Medulla oblongata (tissue), 1 donor: ENCODE data around the gene PRPF18.
"Not testable (repeated sequence)": the region's sequence is repeated elsewhere in the genome, so short reads cannot be mapped to it uniquely, and the experiment has no call there.

Source experiments
- DNase-seq: peaks from one replicate; pipeline ENCODE4 v3.0.0-alpha.2; 2015; ENCODE audit errors: extremely low spot score

The PRPF18 gene

GRCh38 chr10:13586676-13587355 lies at the start of gene PRPF18:
TSS of gene PRPF18 (plus strand) at chr10:13586965. CDS start at chr10:13587087, 122 bp downstream.
- peak; percentile 95 for DNase-seq

GRCh38 chr10:13537985-13538384 lies 48.8 kb upstream of the PRPF18 start:
- DNase-seq, result not testable (repeated sequence)

- DNase-seq, result no peak
These were observed 44.2 kb upstream of the PRPF18 start for GRCh38 chr10:13542533-13542932.

GRCh38 chr10:13550802-13551201 lies 36.0 kb upstream of the PRPF18 start:
- no peak for DNase-seq

GRCh38 chr10:13555884-13556510 lies 30.8 kb upstream of the PRPF18 start:
- no peak for DNase-seq

GRCh38 chr10:13559124-13559700 lies 27.6 kb upstream of the PRPF18 start:
- DNase-seq, result no peak

GRCh38 chr10:13560597-13560996 lies 26.2 kb upstream of the PRPF18 start:
- DNase-seq, result no peak

- DNase-seq, result no peak
These were observed 23.0 kb upstream of the PRPF18 start for GRCh38 chr10:13563481-13564445.

GRCh38 chr10:13564576-13564975 lies 22.2 kb upstream of the PRPF18 start:
- no peak for DNase-seq

- no peak for DNase-seq
These were observed 19.7 kb upstream of the PRPF18 start for GRCh38 chr10:13567030-13567429.

GRCh38 chr10:13571541-13571940 lies 15.2 kb upstream of the PRPF18 start:
- no peak for DNase-seq

- no peak for DNase-seq
These were observed 12.8 kb upstream of the PRPF18 start for GRCh38 chr10:13573960-13574359.

GRCh38 chr10:13585195-13585751 lies 1.5 kb upstream of the PRPF18 start:
- no peak for DNase-seq

- DNase-seq, result no peak
These were observed 822 bp upstream of the PRPF18 start for GRCh38 chr10:13585943-13586342.

GRCh38 chr10:13587391-13587790 lies 626 bp downstream of the PRPF18 start:
- no peak for DNase-seq

GRCh38 chr10:13589316-13589715 lies 2.6 kb downstream of the PRPF18 start:
- no peak for DNase-seq

GRCh38 chr10:13590886-13591285 lies 4.1 kb downstream of the PRPF18 start:
- DNase-seq, result no peak

GRCh38 chr10:13592306-13592705 lies 5.5 kb downstream of the PRPF18 start:
- DNase-seq, result no peak

GRCh38 chr10:13593535-13593934 lies 6.8 kb downstream of the PRPF18 start:
- no peak for DNase-seq

- DNase-seq, result no peak
These were observed 7.9 kb downstream of the PRPF18 start for GRCh38 chr10:13594641-13595040.

- DNase-seq, result no peak
These were observed 11.1 kb downstream of the PRPF18 start for GRCh38 chr10:13597909-13598308.
